ENCODE data around the gene MYRIP.

GRCh38 chr3:39810647-39811161, 1.3 kb downstream of the MYRIP start:
- TF ChIP-seq USF2 (IDR thresholded peaks at IDR 0.05; ENCODE audit: low read depth, low read length): no peak
- no peak for TF ChIP-seq MXI1 (IDR thresholded peaks at IDR 0.05; ENCODE audit: borderline replicate concordance, low read depth, low read length)
- TF ChIP-seq CTCF (conservative IDR thresholded peaks at IDR 0.05; ENCODE audit: low read depth, low read length): no peak
- TF ChIP-seq POLR2A (IDR thresholded peaks at IDR 0.05; ENCODE audit: low read depth, low read length): no peak
- no peak for TF ChIP-seq RFX5 (IDR thresholded peaks at IDR 0.05; ENCODE audit: low read depth, low read length)
- no peak for TF ChIP-seq SMC3 (IDR thresholded peaks at IDR 0.05; ENCODE audit: low read depth, low read length)
- TF ChIP-seq MAZ (IDR thresholded peaks at IDR 0.05; ENCODE audit: borderline replicate concordance, low read depth, low read length): no peak
- no peak for TF ChIP-seq MAFK (IDR thresholded peaks at IDR 0.05; ENCODE audit: low read depth, low read length)
- no peak for TF ChIP-seq NFE2L2 (IDR thresholded peaks at IDR 0.05; ENCODE audit: low read depth, low read length)
- TF ChIP-seq CEBPB (IDR thresholded peaks at IDR 0.05; ENCODE audit: low read depth, low read length): no peak
- TF ChIP-seq CHD1 (IDR thresholded peaks at IDR 0.05; ENCODE audit: low read depth, low read length): no peak
- no peak for TF ChIP-seq RAD21 (IDR thresholded peaks at IDR 0.05; ENCODE audit: low read length)
